GM18858 (cell line): ENCODE data around the gene TRAK1.

Experiments used
- ATAC-seq: cut with Tn5 transposase; IDR thresholded peaks from one replicate; pipeline ENCODE4 v1.9.1; 2021; ENCODE audit not compliant: unreplicated experiment

Gene TRAK1

GRCh38 chr3:42226470-42227425 lies 135.6 kb downstream of the TRAK1 start:
- no peak for ATAC-seq

- ATAC-seq: no peak
Observed at GRCh38 chr3:42228796-42229195, 137.6 kb downstream of the TRAK1 start.

- ATAC-seq: no peak
Observed at GRCh38 chr3:42229266-42229941, 138.2 kb downstream of the TRAK1 start.

GRCh38 chr3:42229942-42230688 lies 139.0 kb downstream of the TRAK1 start:
- ATAC-seq: no peak

- ATAC-seq: no peak
Observed at GRCh38 chr3:42230860-42231259, 139.7 kb downstream of the TRAK1 start.

GRCh38 chr3:42235532-42235931 lies 144.4 kb downstream of the TRAK1 start:
- ATAC-seq: no peak

GRCh38 chr3:42236611-42237010 lies 145.5 kb downstream of the TRAK1 start:
- ATAC-seq: no peak

- ATAC-seq: no peak
Observed at GRCh38 chr3:42246091-42246490, 154.9 kb downstream of the TRAK1 start.

GRCh38 chr3:42247576-42248027 lies 156.4 kb downstream of the TRAK1 start:
- no peak for ATAC-seq

GRCh38 chr3:42250761-42251160 lies 159.6 kb downstream of the TRAK1 start:
- no peak for ATAC-seq

- no peak for ATAC-seq
Observed at GRCh38 chr3:42254566-42254965, 163.4 kb downstream of the TRAK1 start.

- ATAC-seq: no peak
Observed at GRCh38 chr3:42256135-42256819, 165.1 kb downstream of the TRAK1 start.

GRCh38 chr3:42257007-42257406 lies 165.8 kb downstream of the TRAK1 start:
- ATAC-seq: no peak

GRCh38 chr3:42262525-42262924 lies 171.4 kb downstream of the TRAK1 start:
- ATAC-seq: no peak

GRCh38 chr3:42263354-42264346 lies 172.5 kb downstream of the TRAK1 start:
- ATAC-seq: no peak

GRCh38 chr3:42264399-42265058 lies 173.4 kb downstream of the TRAK1 start:
- ATAC-seq: no peak

GRCh38 chr3:42265059-42265991 lies 174.2 kb downstream of the TRAK1 start:
- no peak for ATAC-seq

- no peak for ATAC-seq
Observed at GRCh38 chr3:42266085-42266484, 174.9 kb downstream of the TRAK1 start, which contains the start of gene CCK. Gene CCK, minus strand, starts transcription at chr3:42266185. Its CDS starts 2,555 bp downstream, at chr3:42263630.
